Subcutaneous abdominal adipose tissue (tissue), 5 donors: ENCODE data around the gene ANKRD12.

Experiments
- H3K27ac ChIP-seq: one replicate; pipeline ENCODE4 v1.7.0; 2013; ENCODE audit warnings: low read depth, mild to moderate bottlenecking, inconsistent platforms, low read length, moderate library complexity
- H3K27me3 ChIP-seq, 5 donors: one replicate each; pipeline ENCODE4 v1.7.0; 2013; ENCODE audit warnings: low read length in 5 of 5, inconsistent platforms in 1 of 5; ENCODE audit not compliant: control insufficient read depth in 5 of 5, insufficient read depth in 4 of 5
- H3K36me3 ChIP-seq, 5 donors: one replicate each; pipeline ENCODE4 v1.7.0; 2013; ENCODE audit warnings: low read length in 5 of 5; ENCODE audit not compliant: control insufficient read depth in 5 of 5, insufficient read depth in 5 of 5
- H3K4me1 ChIP-seq, 5 donors: one replicate each; pipeline ENCODE4 v1.7.0; 2013; ENCODE audit warnings: low read length in 5 of 5, mild to moderate bottlenecking in 3 of 5, moderate library complexity in 1 of 5; ENCODE audit not compliant: control insufficient read depth in 5 of 5, insufficient read depth in 5 of 5
- H3K4me3 ChIP-seq, 5 donors: one replicate each; pipeline ENCODE4 v1.7.0; 2013; ENCODE audit warnings: low read length in 5 of 5, low read depth in 1 of 5
- H3K9ac ChIP-seq, 5 donors: one replicate each; pipeline ENCODE4 v1.7.0; 2013; ENCODE audit warnings: low read length in 5 of 5, mild to moderate bottlenecking in 4 of 5, moderate library complexity in 3 of 5
- H3K9me3 ChIP-seq, 5 donors: one replicate each; pipeline ENCODE4 v1.7.0; 2013; ENCODE audit warnings: low read length in 5 of 5; ENCODE audit not compliant: control insufficient read depth in 5 of 5
- donor health status: healthy.
- donor health status: healthy.
- donor health status: healthy.
- donor health status: healthy.
- donor health status: healthy.

ANKRD12 gene

DNA sequence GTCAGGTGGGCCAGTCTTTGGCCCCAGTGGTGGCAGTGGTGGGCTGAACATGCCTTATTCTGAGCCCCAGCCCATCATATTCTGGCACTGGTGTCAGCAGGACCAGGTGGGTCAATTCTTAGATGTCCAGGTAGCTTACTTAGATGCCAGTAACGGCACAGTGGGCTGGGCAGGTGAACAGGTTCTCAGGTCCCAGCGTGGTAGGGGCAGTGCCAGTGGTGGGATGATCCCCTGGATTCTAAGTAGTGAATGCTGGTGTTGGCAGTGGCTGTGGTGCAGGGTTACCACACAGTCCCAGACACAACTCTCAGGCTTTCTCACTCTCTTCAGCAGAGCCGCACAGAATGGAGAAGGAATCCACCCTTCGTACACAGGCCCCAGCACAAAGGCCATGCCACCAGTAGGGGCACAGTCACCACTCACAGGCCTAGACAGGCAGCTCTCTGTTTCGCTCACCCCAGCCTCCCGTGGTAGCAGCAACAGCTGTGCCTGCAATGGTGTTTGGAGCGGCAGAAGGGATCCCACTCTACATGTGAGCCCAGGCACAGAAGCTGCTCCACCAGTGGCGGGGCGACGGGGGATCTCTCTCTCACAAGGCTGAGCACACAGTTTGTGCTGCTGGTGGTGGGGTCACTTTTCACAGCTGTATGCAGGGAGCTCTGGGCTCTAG, 97.3 kb downstream of the ANKRD12 start:
- Histone ChIP-seq H3K9me3 (peaks cover 2 to 20% (median 8%) of the 10 kb centered on the region in 5 donors), H3K27ac (no peak overlapping the region), H3K4me1 (peaks cover 0 to 3% (median 0%) of the 10 kb centered on the region in 5 donors), H3K4me3 (no peak overlapping the region), H3K36me3 (peaks cover 13 to 46% (median 27%) of the 10 kb centered on the region in 5 donors), H3K27me3 (no peaks in the 10 kb centered on the region), H3K9ac (no peak overlapping the region)

DNA sequence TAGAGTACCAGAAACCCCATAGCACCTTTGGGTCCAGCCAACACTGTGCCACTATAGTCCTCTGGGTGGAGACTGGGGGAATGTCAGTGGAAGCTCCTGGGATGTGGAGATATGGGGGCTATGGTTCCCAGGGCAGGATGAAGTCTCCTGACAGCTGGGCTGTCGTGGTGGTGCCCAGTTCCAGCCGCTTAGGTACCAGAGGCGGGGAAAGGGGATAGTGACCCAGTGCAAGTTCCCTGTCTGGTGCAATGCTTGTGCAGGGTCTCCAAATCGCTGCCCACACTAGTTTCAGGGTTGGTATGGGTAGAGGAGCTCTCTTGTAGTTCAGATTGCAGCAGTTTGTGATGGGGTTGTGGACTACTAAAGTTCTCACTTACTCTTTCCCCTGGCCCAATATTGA, 97.9 kb downstream of the ANKRD12 start:
- H3K4me3 ChIP-seq, result no peak overlapping the region
- no peak overlapping the region for H3K9ac ChIP-seq
- H3K9me3 ChIP-seq, result peaks cover 2 to 20% (median 8%) of the 10 kb centered on the region in 5 donors
- H3K4me1 ChIP-seq, result peaks cover 0 to 3% (median 0%) of the 10 kb centered on the region in 5 donors
- H3K36me3 ChIP-seq, result peaks cover 13 to 51% (median 30%) of the 10 kb centered on the region in 5 donors
- no peak overlapping the region for H3K27ac ChIP-seq
- H3K27me3 ChIP-seq, result no peaks in the 10 kb centered on the region

DNA sequence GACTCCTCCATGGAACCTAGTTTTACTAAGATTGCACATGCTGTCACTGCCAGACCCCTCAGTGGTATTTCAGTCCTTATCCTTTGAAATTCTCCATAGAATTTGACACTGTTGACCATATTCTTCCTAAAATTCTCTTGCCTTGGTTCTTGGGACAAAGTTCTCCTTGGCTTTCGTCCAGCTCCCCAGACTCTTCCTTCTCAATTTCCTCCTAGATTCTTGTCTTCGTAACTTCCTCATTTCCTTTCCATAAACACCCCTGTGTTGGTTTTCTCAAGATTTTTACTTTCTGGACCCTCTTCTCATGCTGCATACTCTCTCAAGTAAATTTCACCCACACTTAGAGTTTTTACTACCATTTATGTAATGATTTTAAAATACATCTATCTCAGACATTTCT, 101.4 kb downstream of the ANKRD12 start:
- Histone ChIP-seq H3K4me1 (peaks cover 0 to 3% (median 0%) of the 10 kb centered on the region in 5 donors), H3K9ac (no peak overlapping the region), H3K36me3 (peaks cover 20 to 46% (median 31%) of the 10 kb centered on the region in 5 donors), H3K27me3 (no peaks in the 10 kb centered on the region), H3K4me3 (no peak overlapping the region), H3K27ac (no peak overlapping the region), H3K9me3 (peaks cover 0 to 2% (median 0%) of the 10 kb centered on the region in 5 donors)

DNA sequence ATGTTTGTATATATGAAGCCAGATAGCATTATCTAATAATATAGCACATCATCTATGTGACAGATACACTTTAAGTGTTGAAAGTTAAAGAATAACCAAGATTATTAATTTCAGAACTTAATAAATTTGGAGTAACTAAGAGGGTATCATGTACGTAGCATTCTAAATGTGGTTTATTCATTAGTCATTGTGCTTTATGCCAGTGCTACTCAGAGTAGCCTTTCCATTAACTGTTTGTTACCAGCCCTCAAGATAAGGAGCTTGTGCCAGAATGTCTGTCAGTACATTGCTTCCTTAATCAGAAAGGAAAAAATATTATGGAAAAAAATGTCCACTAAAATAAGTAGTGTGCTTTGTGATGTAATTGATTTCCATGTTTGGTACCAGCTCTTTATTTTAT, 103.1 kb downstream of the ANKRD12 start:
- Histone ChIP-seq H3K4me1 (peaks cover 0 to 3% (median 0%) of the 10 kb centered on the region in 5 donors), H3K4me3 (no peak overlapping the region), H3K27ac (no peak overlapping the region), H3K27me3 (no peaks in the 10 kb centered on the region), H3K9me3 (no peaks in the 10 kb centered on the region), H3K9ac (no peak overlapping the region), H3K36me3 (peaks cover 16 to 47% (median 32%) of the 10 kb centered on the region in 5 donors)

DNA sequence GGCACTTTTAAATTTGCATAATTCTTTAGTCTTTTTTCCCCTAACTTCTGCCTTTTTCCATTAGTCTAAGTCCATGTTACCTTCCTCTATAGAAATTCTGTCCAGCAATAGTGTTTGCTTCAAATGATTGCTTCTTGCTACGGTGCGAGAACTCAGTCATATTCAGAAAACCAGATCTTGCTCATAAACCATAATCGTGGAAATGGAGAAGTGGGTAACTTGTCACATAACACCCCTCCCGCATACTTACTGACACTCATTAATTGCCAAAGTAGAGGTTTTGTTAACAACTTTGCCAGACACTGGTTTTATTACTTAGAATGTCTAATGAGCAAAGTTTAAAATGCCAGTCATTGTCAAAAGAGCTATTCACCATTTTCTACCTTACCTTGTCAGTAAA, 103.7 kb downstream of the ANKRD12 start:
- H3K27ac ChIP-seq, result no peak overlapping the region
- no peaks in the 10 kb centered on the region for H3K27me3 ChIP-seq
- H3K9ac ChIP-seq, result no peak overlapping the region
- peaks cover 0 to 3% (median 0%) of the 10 kb centered on the region in 5 donors for H3K4me1 ChIP-seq
- H3K36me3 ChIP-seq, result peaks cover 16 to 47% (median 31%) of the 10 kb centered on the region in 5 donors
- no peak overlapping the region for H3K4me3 ChIP-seq
- no peaks in the 10 kb centered on the region for H3K9me3 ChIP-seq

DNA sequence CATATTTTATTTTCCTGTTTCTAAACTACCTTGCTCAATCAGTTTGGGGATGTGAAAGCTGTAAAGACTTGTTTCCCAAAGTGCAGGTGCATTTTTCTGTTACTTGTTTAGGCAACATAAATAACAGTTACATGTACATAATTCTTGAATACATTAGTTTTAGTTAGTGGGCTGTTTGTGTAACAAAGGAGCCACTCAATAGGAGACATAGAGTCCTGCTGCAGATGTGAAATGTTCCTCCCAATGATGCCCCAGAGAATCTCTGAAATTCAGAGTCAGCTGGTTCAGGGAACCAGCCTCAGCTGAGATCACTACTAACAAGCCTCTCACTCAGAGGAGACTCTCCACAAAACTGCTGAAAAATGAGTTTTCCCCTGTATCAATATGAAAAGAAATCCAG, 106.4 kb downstream of the ANKRD12 start:
- H3K27me3 ChIP-seq, result no peaks in the 10 kb centered on the region
- H3K36me3 ChIP-seq, result peaks cover 18 to 33% (median 28%) of the 10 kb centered on the region in 5 donors
- no peak overlapping the region for H3K27ac ChIP-seq
- H3K9me3 ChIP-seq, result no peaks in the 10 kb centered on the region
- H3K9ac ChIP-seq, result no peak overlapping the region
- no peaks in the 10 kb centered on the region for H3K4me1 ChIP-seq
- H3K4me3 ChIP-seq, result no peak overlapping the region

DNA sequence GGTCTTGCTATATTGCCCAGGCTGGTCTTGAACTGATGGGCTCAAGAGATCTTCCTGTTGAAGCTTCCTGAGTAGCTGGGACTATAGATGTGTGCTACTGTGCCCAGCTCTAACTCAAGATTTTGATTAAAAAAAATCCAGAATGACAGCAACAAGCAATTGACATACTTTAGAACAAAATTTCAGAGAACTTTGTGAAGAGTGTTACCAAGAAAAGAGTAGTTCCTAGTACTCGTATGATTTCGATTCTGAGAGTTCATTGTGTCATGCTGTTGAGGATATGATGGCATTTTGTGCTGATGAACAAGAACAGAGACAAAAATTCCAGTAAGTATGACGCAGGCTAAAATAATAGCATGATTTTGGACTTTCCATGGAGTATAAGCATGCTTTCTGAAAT, 107.8 kb downstream of the ANKRD12 start:
- Histone ChIP-seq H3K9me3 (no peaks in the 10 kb centered on the region), H3K4me3 (no peak overlapping the region), H3K36me3 (peaks cover 12 to 36% (median 20%) of the 10 kb centered on the region in 5 donors), H3K27me3 (no peaks in the 10 kb centered on the region), H3K9ac (no peak overlapping the region), H3K27ac (no peak overlapping the region), H3K4me1 (no peaks in the 10 kb centered on the region)

DNA sequence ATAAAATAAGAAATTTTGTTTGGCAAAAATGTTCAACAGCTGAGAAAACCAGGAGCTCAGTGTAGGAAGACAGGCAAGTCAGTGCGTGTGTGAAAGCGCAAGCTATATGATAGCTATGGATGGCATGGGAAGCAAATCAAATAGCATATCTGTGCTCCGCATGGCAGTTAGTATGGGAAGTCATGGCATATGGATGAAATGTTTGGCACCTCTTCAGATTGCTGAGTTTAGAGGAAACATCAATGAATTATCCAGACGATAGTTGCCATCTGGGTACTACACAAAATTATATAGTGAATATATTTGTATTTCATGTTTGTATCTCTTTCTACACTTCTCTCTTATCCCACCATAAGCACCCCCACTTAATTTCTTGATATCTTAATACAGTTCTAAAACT, 112.1 kb downstream of the ANKRD12 start:
- Histone ChIP-seq H3K27ac (no peak overlapping the region), H3K4me3 (no peak overlapping the region), H3K9me3 (no peaks in the 10 kb centered on the region), H3K27me3 (no peaks in the 10 kb centered on the region), H3K36me3 (peaks cover 2 to 18% (median 8%) of the 10 kb centered on the region in 5 donors), H3K4me1 (no peaks in the 10 kb centered on the region), H3K9ac (no peak overlapping the region)

DNA sequence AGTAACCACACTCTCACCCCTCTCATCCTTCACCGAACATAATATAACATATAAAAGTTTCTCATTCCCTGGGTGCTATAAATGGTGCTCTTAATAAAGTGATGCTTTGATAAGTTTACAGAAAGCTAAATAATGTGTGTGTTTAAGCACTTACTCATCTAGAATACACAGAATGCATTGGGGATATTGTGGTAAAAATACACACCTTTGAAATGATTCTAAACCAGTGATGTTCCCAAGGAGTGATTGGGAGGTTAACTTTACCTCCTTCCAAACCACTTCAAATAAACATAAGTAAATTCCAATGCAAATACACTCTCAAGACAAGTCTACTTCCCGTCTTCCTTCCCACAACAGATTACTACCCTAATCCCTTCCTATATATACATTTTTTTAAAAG, 112.7 kb downstream of the ANKRD12 start:
- Histone ChIP-seq H3K27me3 (no peaks in the 10 kb centered on the region), H3K27ac (no peak overlapping the region), H3K9ac (no peak overlapping the region), H3K4me3 (no peak overlapping the region), H3K36me3 (peaks cover 5 to 21% (median 8%) of the 10 kb centered on the region in 5 donors), H3K9me3 (no peaks in the 10 kb centered on the region), H3K4me1 (no peaks in the 10 kb centered on the region)

DNA sequence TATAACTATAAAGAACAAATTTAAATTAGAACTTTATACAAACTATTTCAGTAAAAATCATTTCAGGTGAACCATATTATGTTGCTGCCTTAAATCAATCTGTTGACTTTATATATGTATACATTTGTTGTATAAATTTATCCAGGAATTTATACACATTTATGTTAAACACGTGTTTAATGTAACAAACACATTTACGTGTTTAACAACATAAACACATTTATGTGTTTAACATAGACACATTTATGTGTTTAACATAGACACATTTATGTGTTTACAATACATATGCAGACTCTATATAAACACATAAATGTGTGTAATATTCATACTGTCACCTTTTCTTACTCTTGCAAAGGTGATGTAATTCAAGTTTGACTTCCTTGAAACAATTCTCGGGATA, 122.6 kb downstream of the ANKRD12 start:
- peaks cover 7 to 27% (median 9%) of the 10 kb centered on the region in 5 donors for H3K36me3 ChIP-seq
- no peaks in the 10 kb centered on the region for H3K9me3 ChIP-seq
- H3K4me1 ChIP-seq, result no peaks in the 10 kb centered on the region
- no peak overlapping the region for H3K27ac ChIP-seq
- H3K27me3 ChIP-seq, result no peaks in the 10 kb centered on the region
- no peak overlapping the region for H3K4me3 ChIP-seq
- H3K9ac ChIP-seq, result no peak overlapping the region
